Osteocyte (in vitro differentiated cells): Measurements from ENCODE around the gene CCNYL1. TPM values are rescaled to one million over a fixed set of nuclear protein-coding genes. Genes with fewer than 3 reads are reported as not detected.

Experiments used
- DNase-seq: peaks from one replicate; pipeline ENCODE4 v3.0.0; 2021; ENCODE audit warnings: mixed read lengths; ENCODE audit not compliant: unreplicated experiment; ENCODE audit errors: extremely low spot score
- H3K27ac Mint-ChIP-seq: one replicate; pipeline ENCODE4 v1.8.0; 2021; ENCODE audit warnings: mild to moderate bottlenecking, mixed read lengths; ENCODE audit not compliant: unreplicated experiment
- H3K27me3 Mint-ChIP-seq: one replicate; pipeline ENCODE4 v1.8.0; 2021; ENCODE audit warnings: mixed read lengths; ENCODE audit not compliant: unreplicated experiment
- H3K36me3 Mint-ChIP-seq: one replicate; pipeline ENCODE4 v1.8.0; 2021; ENCODE audit warnings: mixed read lengths; ENCODE audit not compliant: unreplicated experiment
- H3K4me1 Mint-ChIP-seq: one replicate; pipeline ENCODE4 v1.8.0; 2021; ENCODE audit warnings: mixed read lengths; ENCODE audit not compliant: unreplicated experiment
- H3K4me3 Mint-ChIP-seq: one replicate; pipeline ENCODE4 v1.8.0; 2021; ENCODE audit warnings: mild to moderate bottlenecking, moderate library complexity, mixed read lengths; ENCODE audit not compliant: unreplicated experiment
- H3K9me3 Mint-ChIP-seq: one replicate; pipeline ENCODE4 v1.8.0; 2021; ENCODE audit warnings: mixed read lengths; ENCODE audit not compliant: unreplicated experiment
- CTCF ChIP-seq: fragments of 200-600 bp; sonication (generic); IDR thresholded peaks from 2 replicates; pipeline ENCODE4 v1.5.0; 2021; ENCODE audit warnings: antibody characterized with exemption, mild to moderate bottlenecking, moderate library complexity
- total RNA-seq: library from RNA; stranded (reverse); gene quantifications from 2 replicates; pipeline ENCODE4 v1.2.1, GENCODE V29; 2021

Gene CCNYL1
- total RNA-seq, 1 donor from 2014 or later: 16.8 TPM

GRCh38 chr2:207697411-207697810 is 14.0 kb upstream of the CCNYL1 start:
- Mint-ChIP-seq H3K4me1 (peaks cover 5% of the 10 kb centered on the region), H3K4me3 (no peak overlapping the region), H3K27ac (no peak overlapping the region), H3K27me3 (no peaks in the 10 kb centered on the region), H3K36me3 (no peaks in the 10 kb centered on the region), H3K9me3 (no peaks in the 10 kb centered on the region)
- no peak for DNase-seq
- TF ChIP-seq CTCF: no peak

- Mint-ChIP-seq H3K27me3 (no peaks in the 10 kb centered on the region), H3K36me3 (no peaks in the 10 kb centered on the region), H3K9me3 (no peaks in the 10 kb centered on the region), H3K4me1 (peaks cover 5% of the 10 kb centered on the region), H3K4me3 (no peak overlapping the region), H3K27ac (no peak overlapping the region)
- DNase-seq: no peak
- TF ChIP-seq CTCF: no peak
These were observed 13.1 kb upstream of the CCNYL1 start for GRCh38 chr2:207698301-207698700.

DNA sequence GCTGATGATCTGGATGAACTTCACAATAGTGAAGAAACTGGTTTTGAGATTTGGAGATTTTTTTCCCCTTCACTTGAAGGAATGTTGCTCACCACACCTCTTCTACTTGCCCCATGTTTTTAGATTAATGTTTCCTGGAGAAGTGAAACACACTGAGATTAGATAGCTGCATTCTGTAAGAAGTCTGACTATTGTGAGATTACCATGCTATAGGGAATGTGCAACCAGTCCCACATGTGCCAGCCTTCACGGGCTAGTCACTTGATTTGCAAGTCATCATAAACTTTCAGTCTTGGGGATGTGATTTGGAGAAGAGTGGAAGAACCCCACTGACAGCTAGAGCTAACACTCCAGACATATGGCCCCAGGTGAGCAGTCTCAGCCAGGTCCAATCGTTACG is 7.4 kb upstream of the CCNYL1 start:
- H3K27ac Mint-ChIP-seq: no peak overlapping the region
- no peaks in the 10 kb centered on the region for H3K9me3 Mint-ChIP-seq
- H3K27me3 Mint-ChIP-seq: no peaks in the 10 kb centered on the region
- TF ChIP-seq CTCF: no peak
- H3K4me3 Mint-ChIP-seq: no peak overlapping the region
- no peaks in the 10 kb centered on the region for H3K36me3 Mint-ChIP-seq
- H3K4me1 Mint-ChIP-seq: no peaks in the 10 kb centered on the region
- DNase-seq: no peak

DNA sequence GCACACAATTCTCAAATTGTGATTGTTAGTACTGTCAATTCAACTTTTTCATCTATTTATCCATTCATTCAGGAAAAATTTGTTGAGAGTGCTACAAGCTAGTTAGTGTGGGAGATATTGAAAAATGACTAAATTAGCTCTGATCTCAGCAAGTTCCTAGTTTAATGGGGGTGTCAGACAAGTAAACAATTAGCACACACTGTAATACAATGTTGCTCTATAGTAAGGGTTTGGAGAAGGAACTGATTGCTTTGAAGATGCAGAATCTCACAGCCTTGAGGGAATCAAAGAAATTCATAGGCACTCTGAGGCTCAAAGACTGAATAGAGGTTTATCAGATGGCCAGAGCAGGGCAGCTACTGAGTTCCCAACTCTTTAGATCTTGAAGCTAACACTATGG is 6.8 kb upstream of the CCNYL1 start:
- no peak overlapping the region for H3K4me3 Mint-ChIP-seq
- no peaks in the 10 kb centered on the region for H3K27me3 Mint-ChIP-seq
- TF ChIP-seq CTCF: no peak
- DNase-seq: no peak
- H3K36me3 Mint-ChIP-seq: no peaks in the 10 kb centered on the region
- H3K27ac Mint-ChIP-seq: no peak overlapping the region
- H3K4me1 Mint-ChIP-seq: no peaks in the 10 kb centered on the region
- no peaks in the 10 kb centered on the region for H3K9me3 Mint-ChIP-seq

- Mint-ChIP-seq H3K27me3 (no peaks in the 10 kb centered on the region), H3K4me3 (no peak overlapping the region), H3K4me1 (peaks cover 3% of the 10 kb centered on the region), H3K9me3 (no peaks in the 10 kb centered on the region), H3K36me3 (no peaks in the 10 kb centered on the region), H3K27ac (no peak overlapping the region)
- TF ChIP-seq CTCF: no peak
- no peak for DNase-seq
These were observed 4.2 kb upstream of the CCNYL1 start for GRCh38 chr2:207706936-207707860.
